GM19193 (cell line): ENCODE measurements around the gene FOLR3.
"Not testable (repeated sequence)": the region's sequence is repeated elsewhere in the genome, so short reads cannot be mapped to it uniquely, and the experiment has no call there.

Source experiments
- POLR2A ChIP-seq: IDR thresholded peaks from 4 replicates; pipeline ENCODE4 v1.6.1; 2011; ENCODE audit not compliant: insufficient read depth, insufficient read length; ENCODE audit errors: extremely low read depth

FOLR3 gene

GRCh38 chr11:72135473-72135872 lies at the start of gene FOLR3:
FOLR3 (plus strand) TSS chr11:72135725; CDS start chr11:72135953, 228 bp downstream.
- TF ChIP-seq POLR2A, result not testable (repeated sequence)

GRCh38 chr11:72088076-72088808 lies 47.3 kb upstream of the FOLR3 start:
- TF ChIP-seq POLR2A, result no peak

DNA sequence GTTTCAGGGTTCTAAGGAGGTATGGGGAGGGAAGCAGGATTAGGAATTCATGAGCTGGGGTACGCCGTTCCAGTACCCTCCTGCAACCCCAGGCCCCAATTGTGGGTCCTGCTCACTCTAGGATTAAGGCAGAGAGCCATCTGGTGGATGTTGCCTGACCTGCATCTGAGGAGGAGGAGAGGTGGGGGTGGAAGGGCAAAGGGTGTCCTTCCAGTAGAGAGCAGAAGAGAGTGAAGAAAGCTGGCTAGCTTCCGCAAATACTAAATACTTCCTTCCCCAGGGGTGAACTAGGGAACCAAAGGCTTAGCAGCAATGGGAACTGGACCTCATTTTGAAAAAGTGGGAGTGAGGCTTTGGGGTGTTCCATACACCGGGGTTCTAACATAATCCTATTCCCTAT lies 44.2 kb upstream of the FOLR3 start:
- no peak for TF ChIP-seq POLR2A

DNA sequence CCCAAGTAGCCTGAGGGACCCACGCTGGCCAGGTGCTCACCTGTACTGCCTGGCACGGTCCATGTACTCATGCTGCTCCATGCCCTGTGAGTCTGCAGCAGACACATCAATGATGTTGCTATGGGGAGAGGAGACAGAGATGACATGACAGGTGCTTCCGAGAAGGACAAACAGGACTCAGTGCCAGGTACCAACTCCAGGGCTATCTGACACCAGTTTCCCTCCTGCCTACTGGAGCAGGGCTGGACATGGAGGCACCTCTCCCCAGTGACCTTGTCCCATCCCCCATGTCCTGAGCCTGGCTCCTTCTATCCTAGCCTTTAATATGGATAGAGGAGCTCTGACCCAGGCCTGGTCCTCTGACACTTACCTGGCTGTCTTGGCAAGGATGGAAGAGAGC lies 36.8 kb upstream of the FOLR3 start:
- peak; percentile 16 for TF ChIP-seq POLR2A

DNA sequence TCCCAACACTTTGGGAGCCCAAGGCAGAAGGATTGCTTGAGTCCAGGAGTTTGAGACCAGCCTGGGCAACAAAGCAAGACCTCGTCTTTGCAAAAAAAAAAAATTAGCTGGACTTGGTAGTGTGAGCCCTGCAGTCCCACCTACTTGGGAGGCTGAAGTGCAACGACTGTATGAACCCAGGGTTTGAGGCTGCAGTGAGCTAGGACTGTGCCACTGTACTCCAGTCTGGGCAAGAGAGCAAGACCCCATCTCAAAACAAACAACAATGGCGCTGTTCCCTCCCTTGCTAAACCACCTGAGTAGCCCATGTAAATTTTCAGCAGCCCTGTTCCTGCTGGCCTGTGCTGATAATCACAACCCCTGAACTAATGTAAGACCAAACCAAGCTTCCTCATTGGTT lies 35.5 kb upstream of the FOLR3 start:
- no peak for TF ChIP-seq POLR2A

DNA sequence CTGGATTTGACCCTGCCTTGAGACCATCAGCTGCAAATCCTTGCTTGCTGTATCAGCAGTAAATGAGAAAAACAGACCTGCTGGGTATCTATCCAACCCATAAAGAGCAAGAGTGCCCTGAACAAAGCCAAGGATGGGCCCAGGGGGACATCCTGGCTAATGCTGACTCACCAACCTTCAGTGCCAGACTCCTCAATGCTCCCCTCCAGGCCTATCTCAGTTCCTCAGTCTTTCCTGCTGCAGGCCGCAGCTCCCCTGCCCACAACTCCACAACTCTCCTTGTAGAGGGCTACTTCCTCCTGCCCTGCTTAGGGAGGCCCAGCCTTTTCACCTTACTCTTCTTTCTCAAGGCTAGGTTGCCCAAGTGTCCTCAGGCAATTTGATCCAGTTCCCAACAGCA lies 35.1 kb upstream of the FOLR3 start:
- TF ChIP-seq POLR2A, result no peak

DNA sequence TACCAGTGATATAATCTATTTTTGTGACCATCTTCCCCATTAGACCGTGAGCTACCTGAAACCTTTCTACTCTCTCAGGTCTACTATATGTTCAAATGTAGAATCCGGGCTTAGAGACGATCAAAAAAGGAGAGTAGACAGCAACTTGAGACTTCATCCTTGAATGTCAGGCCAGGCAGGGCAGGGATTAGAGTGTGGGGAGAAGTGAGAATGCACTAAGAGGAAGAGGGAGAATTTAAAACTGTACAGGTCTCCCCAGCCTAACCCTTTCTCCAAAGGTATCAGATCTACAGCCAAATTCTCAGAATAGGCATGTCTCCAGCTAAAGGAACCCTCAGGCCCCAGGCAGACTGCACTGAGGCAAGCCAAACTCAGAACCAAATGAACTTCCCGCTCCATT lies 33.4 kb upstream of the FOLR3 start:
- TF ChIP-seq POLR2A, result no peak

- TF ChIP-seq POLR2A, result no peak
Observed at GRCh38 chr11:72102631-72102945, 32.9 kb upstream of the FOLR3 start.

- peak; percentile 90 for TF ChIP-seq POLR2A
Observed at GRCh38 chr11:72102946-72103753, 32.4 kb upstream of the FOLR3 start, which contains the start of gene LAMTOR1. LAMTOR1 (minus strand) TSS chr11:72103297; CDS start chr11:72103224, 73 bp downstream.

DNA sequence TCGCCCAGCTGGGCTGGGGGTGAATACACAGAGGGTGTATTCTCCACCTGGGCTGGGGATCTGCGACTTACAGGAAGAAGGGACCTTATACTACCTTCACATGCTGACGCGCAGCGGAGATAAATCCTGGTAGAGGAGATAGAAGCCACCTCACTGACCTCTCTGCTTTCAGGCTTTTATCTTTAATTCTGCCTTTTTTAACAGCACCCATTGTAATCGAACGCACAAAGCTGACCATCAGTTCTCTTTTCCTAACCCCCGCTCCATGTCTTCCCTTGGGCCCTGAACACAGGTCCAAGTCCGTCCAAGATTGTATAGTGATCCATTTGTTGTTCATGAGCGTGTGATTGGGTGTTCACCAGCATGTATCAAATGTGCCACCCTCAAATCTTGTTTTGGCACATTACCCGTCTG lies 31.8 kb upstream of the FOLR3 start:
- no peak for TF ChIP-seq POLR2A

GRCh38 chr11:72105888-72106287 lies 29.6 kb upstream of the FOLR3 start, which contains the start of gene TOMT:
TOMT (plus strand) TSS chr11:72105924; CDS start chr11:72105952, 28 bp downstream.
- TF ChIP-seq POLR2A, result no peak

GRCh38 chr11:72111300-72112142 lies 24.0 kb upstream of the FOLR3 start:
- no peak for TF ChIP-seq POLR2A

DNA sequence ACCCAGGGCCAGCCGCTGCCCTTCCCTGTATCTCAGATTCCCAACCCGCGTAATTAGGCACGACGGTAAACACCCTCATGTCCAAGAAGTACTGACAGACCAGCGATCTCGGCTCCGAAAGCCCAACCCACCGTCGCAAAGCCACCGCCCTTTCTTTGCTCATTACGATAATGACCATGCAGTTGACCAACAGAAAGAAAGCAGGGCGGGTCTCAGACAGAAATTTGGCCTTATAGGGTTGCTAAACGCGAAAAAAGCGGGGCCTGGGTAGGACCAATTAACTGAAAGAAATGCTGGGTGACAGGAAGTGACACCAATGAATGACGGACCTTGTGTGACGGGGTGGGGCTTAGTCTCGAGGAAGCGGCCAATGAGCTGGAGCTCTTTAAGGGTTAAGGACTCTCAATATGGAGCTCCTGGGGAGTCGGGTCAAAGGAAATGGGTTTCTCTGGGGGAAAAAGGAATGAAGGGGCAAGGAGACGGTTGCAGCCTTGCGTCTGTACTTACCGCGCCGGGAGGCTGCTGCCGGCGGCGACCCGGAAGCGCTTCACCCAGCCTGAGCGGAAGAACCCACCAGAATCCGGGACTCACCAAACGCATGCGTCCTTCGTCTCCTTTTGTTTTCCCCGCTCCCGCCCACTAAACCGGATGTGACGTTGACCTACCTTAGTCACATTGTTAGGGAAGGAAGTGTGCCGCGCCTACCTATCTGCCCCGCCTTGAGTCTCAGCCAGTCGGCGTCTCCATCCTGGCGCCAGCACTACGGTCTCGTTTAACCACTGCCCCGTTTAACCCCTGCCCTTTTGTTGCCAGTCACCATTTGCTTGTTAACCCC lies 23.2 kb upstream of the FOLR3 start, which contains the start of gene ANAPC15:
Gene ANAPC15 (minus strand): TSS at position 553 of the 835 bp plus-strand sequence. CDS start 1,419 bp downstream, outside the sequence.
- peak; percentile 96 for TF ChIP-seq POLR2A
